ENCODE data around the gene GPR161. TPM values are rescaled to one million over a fixed set of nuclear protein-coding genes. Genes with fewer than 3 reads are reported as not detected.

The GPR161 gene
- total RNA-seq, 3 donors from 2014 or later (not counting 1 experiment from before 2014, with no cell fraction given) = not detected

DNA sequence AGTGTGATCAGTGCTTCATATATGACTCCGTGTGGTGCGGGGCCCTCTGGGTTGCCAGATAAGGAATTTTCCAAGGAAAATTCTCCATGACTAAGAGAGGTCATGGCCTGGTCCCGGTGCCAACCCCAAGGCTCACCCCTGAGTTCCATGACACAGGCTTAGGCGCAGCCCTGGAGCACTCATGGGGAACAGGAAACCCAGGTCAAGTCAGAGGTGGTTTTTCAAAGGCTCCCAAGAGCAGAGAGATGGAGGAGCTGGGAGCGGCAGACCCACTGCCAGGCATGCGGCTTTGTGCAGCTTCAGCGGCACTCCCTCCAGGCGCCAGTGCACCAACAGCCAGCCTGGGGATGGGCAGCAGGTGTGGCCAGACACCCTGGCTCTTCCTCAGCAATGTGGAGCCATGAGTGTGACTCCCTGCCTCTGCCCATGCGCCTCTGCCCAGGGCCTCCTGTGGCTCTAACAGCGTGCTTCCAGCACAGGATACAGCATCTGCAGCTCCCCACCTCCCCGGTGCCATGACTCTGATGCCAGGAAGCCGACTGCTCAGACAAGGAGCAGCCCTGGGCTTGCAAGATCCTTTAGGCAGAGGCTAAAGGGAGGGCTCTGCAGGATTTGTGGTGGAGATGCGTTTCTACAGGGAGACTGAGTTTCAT, 47.3 kb downstream of the GPR161 start:
- Histone ChIP-seq H3K27ac (ENCODE audit: low read length) (no peak overlapping the region), H3K9me3 (ENCODE audit: control insufficient read depth, insufficient read depth, low read length) (no peaks in the 10 kb centered on the region), H3K4me3 (ENCODE audit: low read length) (no peak overlapping the region), H3K4me1 (ENCODE audit: control insufficient read depth, insufficient read depth, low read length) (peaks cover 5% of the 10 kb centered on the region), H3K36me3 (ENCODE audit: control insufficient read depth, insufficient read depth, low read length) (no peaks in the 10 kb centered on the region), H3K27me3 (ENCODE audit: control insufficient read depth, insufficient read depth, low read length) (no peaks in the 10 kb centered on the region)
- intact Hi-C loops (cut with micrococcal nuclease) = no loop called here
- no peaks in the 10 kb centered on the region for H3K9me3 Mint-ChIP-seq
- ATAC-seq = no peak
- H3K27me3 Mint-ChIP-seq (ENCODE audit: low read depth in 2 of 2) = no peaks in the 10 kb centered on the region
- H3K4me3 Mint-ChIP-seq = no peak overlapping the region
- no peak for DNase-seq
- no peaks in the 10 kb centered on the region for H3K4me1 Mint-ChIP-seq
- no peak overlapping the region for H3K27ac Mint-ChIP-seq
- WGBS (ENCODE audit: insufficient coverage) = 90% methylated on average over 13 of the region's 13 CpGs
- H3K36me3 Mint-ChIP-seq = no peaks in the 10 kb centered on the region
- TF ChIP-seq, protein P1, sequence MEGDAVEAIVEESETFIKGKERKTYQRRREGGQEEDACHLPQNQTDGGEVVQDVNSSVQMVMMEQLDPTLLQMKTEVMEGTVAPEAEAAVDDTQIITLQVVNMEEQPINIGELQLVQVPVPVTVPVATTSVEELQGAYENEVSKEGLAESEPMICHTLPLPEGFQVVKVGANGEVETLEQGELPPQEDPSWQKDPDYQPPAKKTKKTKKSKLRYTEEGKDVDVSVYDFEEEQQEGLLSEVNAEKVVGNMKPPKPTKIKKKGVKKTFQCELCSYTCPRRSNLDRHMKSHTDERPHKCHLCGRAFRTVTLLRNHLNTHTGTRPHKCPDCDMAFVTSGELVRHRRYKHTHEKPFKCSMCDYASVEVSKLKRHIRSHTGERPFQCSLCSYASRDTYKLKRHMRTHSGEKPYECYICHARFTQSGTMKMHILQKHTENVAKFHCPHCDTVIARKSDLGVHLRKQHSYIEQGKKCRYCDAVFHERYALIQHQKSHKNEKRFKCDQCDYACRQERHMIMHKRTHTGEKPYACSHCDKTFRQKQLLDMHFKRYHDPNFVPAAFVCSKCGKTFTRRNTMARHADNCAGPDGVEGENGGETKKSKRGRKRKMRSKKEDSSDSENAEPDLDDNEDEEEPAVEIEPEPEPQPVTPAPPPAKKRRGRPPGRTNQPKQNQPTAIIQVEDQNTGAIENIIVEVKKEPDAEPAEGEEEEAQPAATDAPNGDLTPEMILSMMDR (IDR thresholded peaks at IDR 0.05) = no peak

DNA sequence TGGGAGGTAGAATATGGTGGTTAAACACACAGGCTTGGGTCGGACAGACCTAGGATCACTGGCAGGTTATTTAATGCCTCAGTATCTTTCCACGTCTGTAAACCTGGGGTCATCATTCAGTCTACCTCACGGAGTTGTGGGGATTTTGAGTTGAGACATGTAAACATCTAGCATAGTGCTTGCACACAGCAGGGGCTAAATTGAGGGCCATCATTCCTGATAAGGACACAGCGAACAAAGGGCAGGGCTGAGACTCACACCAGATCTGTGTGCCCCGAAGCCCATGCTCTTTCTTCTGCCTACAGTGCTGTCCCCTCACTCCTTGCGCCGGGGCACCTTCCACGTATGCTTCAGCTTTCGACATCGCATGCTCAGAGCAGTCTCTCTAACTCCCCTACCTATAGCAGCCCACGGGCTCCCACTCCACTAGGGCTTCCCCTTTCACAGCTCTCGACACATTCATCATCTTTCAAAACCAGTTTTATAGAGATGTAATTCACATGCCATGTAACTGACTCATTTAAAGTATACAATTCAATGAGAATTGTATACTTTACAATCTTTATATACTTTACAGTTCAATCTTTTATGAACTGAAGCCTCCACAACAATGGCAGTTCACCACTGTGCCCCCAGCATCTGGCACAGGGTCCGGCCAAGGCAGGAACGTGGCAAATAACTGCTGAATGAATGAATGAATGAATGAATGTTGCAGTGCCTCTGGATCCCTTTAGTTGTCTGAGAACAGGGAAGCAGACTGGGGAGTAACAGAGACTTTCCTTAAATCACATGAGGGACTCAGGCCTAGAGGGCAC, 48.0 kb downstream of the GPR161 start:
- Histone ChIP-seq H3K9me3 (ENCODE audit: control insufficient read depth, insufficient read depth, low read length) (no peaks in the 10 kb centered on the region), H3K4me3 (ENCODE audit: low read length) (no peak overlapping the region), H3K27me3 (ENCODE audit: control insufficient read depth, insufficient read depth, low read length) (no peaks in the 10 kb centered on the region), H3K4me1 (ENCODE audit: control insufficient read depth, insufficient read depth, low read length) (peaks cover 5% of the 10 kb centered on the region), H3K27ac (ENCODE audit: low read length) (no peak overlapping the region), H3K36me3 (ENCODE audit: control insufficient read depth, insufficient read depth, low read length) (no peaks in the 10 kb centered on the region)
- WGBS (ENCODE audit: insufficient coverage) = 90% methylated on average over 14 of the region's 14 CpGs
- DNase-seq (no peak), ATAC-seq (no peak)
- intact Hi-C loops (cut with micrococcal nuclease) = no loop called here
- no peak overlapping the region for H3K4me3 Mint-ChIP-seq
- H3K9me3 Mint-ChIP-seq = no peaks in the 10 kb centered on the region
- TF ChIP-seq, protein P1 (IDR thresholded peaks at IDR 0.05) = no peak
- H3K27me3 Mint-ChIP-seq (ENCODE audit: low read depth in 2 of 2) = no peaks in the 10 kb centered on the region
- no peak overlapping the region for H3K27ac Mint-ChIP-seq
- no peaks in the 10 kb centered on the region for H3K4me1 Mint-ChIP-seq
- H3K36me3 Mint-ChIP-seq = no peaks in the 10 kb centered on the region

DNA sequence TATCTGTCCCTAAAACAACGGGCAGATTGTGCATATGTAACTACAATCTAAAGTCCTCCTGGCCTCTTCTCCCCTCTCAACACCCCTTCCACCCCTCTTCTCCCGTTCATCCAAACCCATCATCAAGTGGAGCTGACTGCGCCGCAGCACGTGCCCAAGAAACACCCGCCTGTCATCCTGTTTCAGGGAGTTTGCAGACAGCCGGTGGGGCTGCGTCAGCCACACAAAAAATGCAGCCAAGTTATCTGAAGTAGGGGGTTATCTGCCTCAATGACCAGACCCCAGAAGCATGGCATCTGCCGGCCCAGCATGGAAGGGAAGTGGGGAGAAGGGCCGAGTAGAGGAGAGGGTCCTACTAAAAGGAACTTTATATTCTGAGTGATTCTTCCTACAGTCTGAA, 49.0 kb downstream of the GPR161 start:
- H3K36me3 Mint-ChIP-seq = no peaks in the 10 kb centered on the region
- intact Hi-C loops (cut with micrococcal nuclease) = no loop called here
- no peak overlapping the region for H3K4me3 Mint-ChIP-seq
- no peak for DNase-seq
- no peaks in the 10 kb centered on the region for H3K4me1 Mint-ChIP-seq
- no peak overlapping the region for H3K27ac ChIP-seq (ENCODE audit: low read length)
- no peak overlapping the region for H3K4me3 ChIP-seq (ENCODE audit: low read length)
- H3K4me1 ChIP-seq (ENCODE audit: control insufficient read depth, insufficient read depth, low read length) = peaks cover 5% of the 10 kb centered on the region
- no peaks in the 10 kb centered on the region for H3K27me3 Mint-ChIP-seq (ENCODE audit: low read depth in 2 of 2)
- TF ChIP-seq, protein P1 (IDR thresholded peaks at IDR 0.05) = no peak
- no peaks in the 10 kb centered on the region for H3K36me3 ChIP-seq (ENCODE audit: control insufficient read depth, insufficient read depth, low read length)
- no peak overlapping the region for H3K27ac Mint-ChIP-seq
- H3K9me3 ChIP-seq (ENCODE audit: control insufficient read depth, insufficient read depth, low read length) = no peaks in the 10 kb centered on the region
- no peaks in the 10 kb centered on the region for H3K9me3 Mint-ChIP-seq
- no peaks in the 10 kb centered on the region for H3K27me3 ChIP-seq (ENCODE audit: control insufficient read depth, insufficient read depth, low read length)
- WGBS (ENCODE audit: insufficient coverage) = 93% methylated on average over 9 of the region's 10 CpGs
- ATAC-seq = no peak

Data from natural killer cell (primary cell).